ENCODE measurements around the gene MARCO. TPM values are rescaled to one million over a fixed set of nuclear protein-coding genes. Genes with fewer than 3 reads are reported as not detected.

MARCO gene
- total RNA-seq, 1 donor from 2014 or later: not detected

GRCh38 chr2:118906186-118906585 is 35.8 kb upstream of the MARCO start:
- Mint-ChIP-seq H3K4me3 (ENCODE audit: unreplicated experiment) (no peak overlapping the region), H3K36me3 (ENCODE audit: low read depth, unreplicated experiment) (no peaks in the 10 kb centered on the region), H3K9me3 (ENCODE audit: unreplicated experiment) (peaks cover 6% of the 10 kb centered on the region), H3K27ac (ENCODE audit: unreplicated experiment) (no peak overlapping the region), H3K27me3 (ENCODE audit: low read depth, unreplicated experiment) (peaks cover 61% of the 10 kb centered on the region), H3K4me1 (ENCODE audit: low read depth, unreplicated experiment) (no peaks in the 10 kb centered on the region)
- DNase-seq (ENCODE audit: low read depth): no peak
- FAIRE-seq: no peak
- Histone ChIP-seq H3K9me3 (ENCODE audit: insufficient read depth, low read depth, low read length) (no peaks in the 10 kb centered on the region), H4K20me1 (ENCODE audit: insufficient read depth, low read length) (no peaks in the 10 kb centered on the region), H3K79me2 (ENCODE audit: insufficient read depth, low read length) (no peaks in the 10 kb centered on the region), H3K36me3 (ENCODE audit: insufficient read depth, low read length) (no peaks in the 10 kb centered on the region), H2AFZ (ENCODE audit: low read depth, low read length) (no peak overlapping the region), H3K27me3 (ENCODE audit: insufficient read depth, low read length) (no peaks in the 10 kb centered on the region), H3K4me1 (ENCODE audit: insufficient read depth, low read length) (no peaks in the 10 kb centered on the region), H3K27ac (ENCODE audit: low read depth, low read length) (no peak overlapping the region), H3K4me2 (ENCODE audit: low read length) (no peak overlapping the region), H3K4me3 (ENCODE audit: insufficient read depth, low read depth, low read length) (no peak overlapping the region), H3K9ac (ENCODE audit: low read length) (no peak overlapping the region)
- TF ChIP-seq EZH2 (IDR thresholded peaks at IDR 0.05; ENCODE audit: insufficient read depth, low read length): no peak
- TF ChIP-seq CTCF (IDR thresholded peaks at IDR 0.05; ENCODE audit: insufficient read depth, low read depth, low read length): no peak

- H3K27me3 ChIP-seq (ENCODE audit: insufficient read depth, low read length): no peaks in the 10 kb centered on the region
- H3K36me3 Mint-ChIP-seq (ENCODE audit: low read depth, unreplicated experiment): peaks cover 3% of the 10 kb centered on the region
- H3K27me3 Mint-ChIP-seq (ENCODE audit: low read depth, unreplicated experiment): peaks cover 66% of the 10 kb centered on the region
- H3K27ac Mint-ChIP-seq (ENCODE audit: unreplicated experiment): no peak overlapping the region
- peaks cover 11% of the 10 kb centered on the region for H3K9me3 Mint-ChIP-seq (ENCODE audit: unreplicated experiment)
- H3K9me3 ChIP-seq (ENCODE audit: insufficient read depth, low read depth, low read length): no peaks in the 10 kb centered on the region
- H3K4me1 Mint-ChIP-seq (ENCODE audit: low read depth, unreplicated experiment): no peaks in the 10 kb centered on the region
- FAIRE-seq (no peak), DNase-seq (ENCODE audit: low read depth) (no peak)
- H3K36me3 ChIP-seq (ENCODE audit: insufficient read depth, low read length): no peaks in the 10 kb centered on the region
- TF ChIP-seq EZH2 (IDR thresholded peaks at IDR 0.05; ENCODE audit: insufficient read depth, low read length) (no peak), CTCF (IDR thresholded peaks at IDR 0.05; ENCODE audit: insufficient read depth, low read depth, low read length) (no peak)
- H3K4me3 ChIP-seq (ENCODE audit: insufficient read depth, low read depth, low read length): no peak overlapping the region
- no peaks in the 10 kb centered on the region for H4K20me1 ChIP-seq (ENCODE audit: insufficient read depth, low read length)
- H3K4me2 ChIP-seq (ENCODE audit: low read length): no peak overlapping the region
- H3K4me1 ChIP-seq (ENCODE audit: insufficient read depth, low read length): no peaks in the 10 kb centered on the region
- no peak overlapping the region for H3K4me3 Mint-ChIP-seq (ENCODE audit: unreplicated experiment)
- no peaks in the 10 kb centered on the region for H3K79me2 ChIP-seq (ENCODE audit: insufficient read depth, low read length)
- no peak overlapping the region for H2AFZ ChIP-seq (ENCODE audit: low read depth, low read length)
- no peak overlapping the region for H3K27ac ChIP-seq (ENCODE audit: low read depth, low read length)
- H3K9ac ChIP-seq (ENCODE audit: low read length): no peak overlapping the region
Observed at GRCh38 chr2:118907759-118908158, 34.2 kb upstream of the MARCO start.

GRCh38 chr2:118909191-118909590 is 32.8 kb upstream of the MARCO start:
- Histone ChIP-seq H3K9me3 (ENCODE audit: insufficient read depth, low read depth, low read length) (no peaks in the 10 kb centered on the region), H3K9ac (ENCODE audit: low read length) (no peak overlapping the region), H3K4me3 (ENCODE audit: insufficient read depth, low read depth, low read length) (no peak overlapping the region), H2AFZ (ENCODE audit: low read depth, low read length) (no peak overlapping the region), H3K27me3 (ENCODE audit: insufficient read depth, low read length) (no peaks in the 10 kb centered on the region), H3K27ac (ENCODE audit: low read depth, low read length) (no peak overlapping the region), H3K79me2 (ENCODE audit: insufficient read depth, low read length) (no peaks in the 10 kb centered on the region), H3K4me2 (ENCODE audit: low read length) (no peak overlapping the region), H3K36me3 (ENCODE audit: insufficient read depth, low read length) (no peaks in the 10 kb centered on the region), H3K4me1 (ENCODE audit: insufficient read depth, low read length) (no peaks in the 10 kb centered on the region), H4K20me1 (ENCODE audit: insufficient read depth, low read length) (no peaks in the 10 kb centered on the region)
- Mint-ChIP-seq H3K9me3 (ENCODE audit: unreplicated experiment) (peaks cover 9% of the 10 kb centered on the region), H3K4me1 (ENCODE audit: low read depth, unreplicated experiment) (peaks cover 10% of the 10 kb centered on the region), H3K27me3 (ENCODE audit: low read depth, unreplicated experiment) (peaks cover 59% of the 10 kb centered on the region), H3K27ac (ENCODE audit: unreplicated experiment) (no peak overlapping the region), H3K36me3 (ENCODE audit: low read depth, unreplicated experiment) (peaks cover 3% of the 10 kb centered on the region), H3K4me3 (ENCODE audit: unreplicated experiment) (no peak overlapping the region)
- FAIRE-seq: no peak
- no peak for DNase-seq (ENCODE audit: low read depth)
- TF ChIP-seq EZH2 (IDR thresholded peaks at IDR 0.05; ENCODE audit: insufficient read depth, low read length) (no peak), CTCF (IDR thresholded peaks at IDR 0.05; ENCODE audit: insufficient read depth, low read depth, low read length) (no peak)

Measured in astrocyte (in vitro differentiated cells and primary cell).